HEK293T (cell line): ENCODE measurements around the gene CALR3.

ENCODE experiments used
- CTCF ChIA-PET: fragments of 350-600 bp; formaldehyde crosslinking; extraction: SDS; loops from one replicate; lab custom pipeline; 2021; ENCODE audit warnings: antibody characterized with exemption, inconsistent platforms; lab: Yijun Ruan, JAX
- POLR2A ChIA-PET: fragments of 350-600 bp; formaldehyde crosslinking; extraction: SDS; loops from one replicate; lab custom pipeline; 2020; ENCODE audit warnings: antibody characterized with exemption, inconsistent platforms; lab: Yijun Ruan, JAX
- DNase-seq: peaks from one replicate; pipeline ENCODE4 v3.0.0; 2012; ENCODE audit warnings: mixed read lengths; ENCODE audit errors: extremely low spot score
- ARNT ChIP-seq: fragments of 450-650 bp; IDR thresholded peaks from 2 replicates; pipeline ENCODE4 v1.6.1; 2017; ENCODE audit warnings: mild to moderate bottlenecking
- BHLHE40 ChIP-seq: fragments of 450-650 bp; IDR thresholded peaks from 2 replicates; pipeline ENCODE4 v1.6.1; 2016; ENCODE audit warnings: mild to moderate bottlenecking, moderate library complexity, borderline replicate concordance
- CTBP1 ChIP-seq: fragments of 450-650 bp; IDR thresholded peaks from 2 replicates; pipeline ENCODE4 v1.6.1; 2016; ENCODE audit warnings: borderline replicate concordance
- ELF4 ChIP-seq: fragments of 450-650 bp; IDR thresholded peaks from 2 replicates; pipeline ENCODE4 v1.6.1; 2017; ENCODE audit warnings: antibody characterized with exemption
- FOXA1 ChIP-seq: fragments of 450-650 bp; IDR thresholded peaks from 2 replicates; pipeline ENCODE4 v1.6.1; 2016; ENCODE audit warnings: mild to moderate bottlenecking
- FOXK2 ChIP-seq: fragments of 450-650 bp; IDR thresholded peaks from 2 replicates; pipeline ENCODE4 v1.6.1; 2016; ENCODE audit warnings: mild to moderate bottlenecking
- FOXM1 ChIP-seq: fragments of 450-650 bp; IDR thresholded peaks from 2 replicates; pipeline ENCODE4 v1.6.1; 2017; ENCODE audit warnings: mild to moderate bottlenecking, borderline replicate concordance
- HDGF ChIP-seq: fragments of 450-650 bp; IDR thresholded peaks from 2 replicates; pipeline ENCODE4 v1.6.1; 2017; ENCODE audit warnings: antibody characterized with exemption, borderline replicate concordance
- L3MBTL2 ChIP-seq: fragments of 450-650 bp; conservative IDR thresholded peaks from 2 replicates; pipeline ENCODE4 v1.6.1; 2016; ENCODE audit warnings: mild to moderate bottlenecking
- LEF1 ChIP-seq: fragments of 450-650 bp; IDR thresholded peaks from 2 replicates; pipeline ENCODE4 v1.6.1; 2017; ENCODE audit warnings: mild to moderate bottlenecking, borderline replicate concordance
- NFRKB ChIP-seq: fragments of 450-650 bp; IDR thresholded peaks from 2 replicates; pipeline ENCODE4 v1.6.1; 2016; ENCODE audit warnings: mild to moderate bottlenecking, moderate library complexity
- PKNOX1 ChIP-seq: fragments of 450-650 bp; IDR thresholded peaks from 2 replicates; pipeline ENCODE4 v1.6.1; 2016
- SP1 ChIP-seq: fragments of 450-650 bp; IDR thresholded peaks from 2 replicates; pipeline ENCODE4 v1.6.1; 2017
- SUZ12 ChIP-seq: fragments of 450-650 bp; IDR thresholded peaks from 2 replicates; pipeline ENCODE4 v1.6.1; 2016; ENCODE audit warnings: mild to moderate bottlenecking
- TARDBP ChIP-seq: fragments of 450-650 bp; IDR thresholded peaks from 2 replicates; pipeline ENCODE4 v1.6.1; 2016
- ZNF384 ChIP-seq: fragments of 450-650 bp; IDR thresholded peaks from 2 replicates; pipeline ENCODE4 v1.6.1; 2016

Gene CALR3

GRCh38 chr19:16446108-16446723 is 49.8 kb downstream of the CALR3 start:
- ChIA-PET CTCF (no interaction called here), POLR2A (no interaction called here)
- TF ChIP-seq NFRKB, result no peak
- no peak for TF ChIP-seq SP1
- no peak for DNase-seq

- ChIA-PET CTCF (interaction anchor here (1.0 kb wide), 1 partner anchor 9 kb away, joined by 3 read pairs; no protein-coding TSS in a partner anchor), POLR2A (interaction anchor here (0.8 kb wide), 1 partner anchor 23 kb away, joined by 3 read pairs; no protein-coding TSS in a partner anchor)
- no peak for TF ChIP-seq CTBP1
- no peak for TF ChIP-seq LEF1
- no peak for TF ChIP-seq FOXK2
- DNase-seq, result no peak
Observed at GRCh38 chr19:16445238-16446107, 50.5 kb downstream of the CALR3 start.

GRCh38 chr19:16444269-16444600 is 51.7 kb downstream of the CALR3 start:
- DNase-seq, result no peak
- ChIA-PET CTCF (interaction anchor here (1.0 kb wide), 1 partner anchor 10 kb away, joined by 3 read pairs; no protein-coding TSS in a partner anchor), POLR2A (interaction anchor here (1.0 kb wide), 1 partner anchor 52 kb away, joined by 3 read pairs; the partner anchor contains the start of genes C19orf44 and CALR3)
- no peak for TF ChIP-seq SP1
- no peak for TF ChIP-seq TARDBP
- TF ChIP-seq ARNT, result no peak
- TF ChIP-seq FOXA1, result no peak
- TF ChIP-seq L3MBTL2, result no peak
- no peak for TF ChIP-seq FOXM1
- TF ChIP-seq BHLHE40, result no peak
- TF ChIP-seq PKNOX1, result no peak
- no peak for TF ChIP-seq NFRKB
- no peak for TF ChIP-seq LEF1
- no peak for TF ChIP-seq CTBP1
- TF ChIP-seq ZNF384, result no peak
- no peak for TF ChIP-seq ELF4
- TF ChIP-seq HDGF, result no peak

GRCh38 chr19:16442386-16443276 is 53.3 kb downstream of the CALR3 start:
- TF ChIP-seq ZNF384 (no peak), ELF4 (no peak), HDGF (no peak), PKNOX1 (no peak), SUZ12 (no peak), FOXK2 (no peak), FOXM1 (no peak), L3MBTL2 (no peak), ARNT (no peak), SP1 (no peak), FOXA1 (no peak), NFRKB (no peak), TARDBP (no peak)
- POLR2A ChIA-PET, result interaction anchor here (0.6 to 1.3 kb wide), 4 partner anchors 21 to 53 kb away, joined by 3 to 7 read pairs (median 4); partner anchors contain the start of genes C19orf44 and CALR3
- CTCF ChIA-PET, result interaction anchor here (0.5 to 1.6 kb wide), 7 partner anchors 8 to 174 kb away, joined by 3 to 10 read pairs (median 4); partner anchors contain the start of genes C19orf44 and CALR3
- no peak for DNase-seq

GRCh38 chr19:16441661-16442162 is 54.3 kb downstream of the CALR3 start:
- TF ChIP-seq LEF1 (no peak), SP1 (no peak), ELF4 (no peak), FOXK2 (no peak), ARNT (no peak), FOXA1 (no peak), FOXM1 (no peak), TARDBP (no peak), HDGF (no peak), NFRKB (no peak), BHLHE40 (no peak), SUZ12 (no peak), CTBP1 (no peak)
- ChIA-PET CTCF (interaction anchor here (0.5 to 1.6 kb wide), 7 partner anchors 8 to 86 kb away, joined by 3 to 10 read pairs (median 4); partner anchors contain the start of genes C19orf44 and CALR3), POLR2A (interaction anchor here (0.7 to 1.3 kb wide), 3 partner anchors 22 to 55 kb away, joined by 4 to 7 read pairs (median 4); partner anchors contain the start of genes C19orf44 and CALR3)
- peak; percentile 72 for DNase-seq
